Measurements from ENCODE around the gene EML1.

- TF ChIP-seq CTCF (IDR thresholded peaks at IDR 0.05) (no peak), POLR2A (IDR thresholded peaks at IDR 0.05) (no peak)
These were observed 44.7 kb upstream of the EML1 start for GRCh38 chr14:99748529-99748928.
